Endothelial cell of umbilical vein (primary cell): ENCODE measurements around the gene SEMA4C. TPM values are rescaled to one million over a fixed set of nuclear protein-coding genes. Genes with fewer than 3 reads are reported as not detected.

ENCODE experiments used
- BruUV-seq: library from RNA; stranded (reverse); fragments of 400-500 nt; replicated peaks from 2 replicates; lab custom pipeline; 2021; lab: Mats Ljungman, UMichigan
- CTCF ChIA-PET: fragments of 300-600, 350-600 bp; sonication (Branson Sonifier 250); formaldehyde crosslinking; loops from one replicate; lab custom pipeline; 2021; ENCODE audit warnings: antibody characterized with exemption, inconsistent platforms; lab: Charles Lee
- POLR2A ChIA-PET: fragments of 300-600, 350-600 bp; sonication (Branson Sonifier 250); formaldehyde crosslinking; loops from one replicate; lab custom pipeline; 2021; ENCODE audit warnings: antibody characterized with exemption, inconsistent platforms; lab: Charles Lee
- DNase-seq: peaks from one replicate; pipeline ENCODE4 v3.0.0-alpha.2; 2011; ENCODE audit warnings: low read depth, low spot score
- FAIRE-seq: peaks from 2 replicates; lab custom pipeline; 2011; peaks lifted over from hg19 to GRCh38; lab: Jason Lieb, UNC
- H2AFZ ChIP-seq: 2 replicates; pipeline ENCODE4 v1.6.0; 2012; ENCODE audit warnings: low read depth, low read length, control low read depth, inconsistent platforms
- H3K27ac ChIP-seq: 2 replicates; pipeline ENCODE4 v1.5.1; 2011; ENCODE audit warnings: low read depth, mild to moderate bottlenecking, control low read depth, low read length, moderate library complexity; ENCODE audit not compliant: insufficient read depth
- H3K27me3 ChIP-seq, 2 experiments: 2 replicates each; pipeline versions ENCODE4 v1.6.0 to v1.6.1; 2011; ENCODE audit warnings: low read length in 2 of 2, mixed read lengths in 1 of 2; ENCODE audit not compliant: control insufficient read depth in 2 of 2, insufficient read depth in 2 of 2
- H3K36me3 ChIP-seq, 2 experiments: 2 replicates in 1 of 2; 3 replicates in 1 of 2; pipeline ENCODE4 v1.5.1; 2011; ENCODE audit warnings: low read length in 2 of 2, mild to moderate bottlenecking in 1 of 2, moderate library complexity in 1 of 2; ENCODE audit not compliant: control insufficient read depth in 2 of 2, insufficient read depth in 2 of 2; ENCODE audit errors: extremely low read depth in 1 of 2
- H3K4me1 ChIP-seq: 3 replicates; pipeline ENCODE4 v1.5.1; 2011; ENCODE audit warnings: mild to moderate bottlenecking, low read length; ENCODE audit not compliant: control insufficient read depth, insufficient read depth; ENCODE audit errors: extremely low read depth
- H3K4me2 ChIP-seq: 2 replicates; pipeline ENCODE4 v1.6.1; 2011; ENCODE audit warnings: low read length, control low read depth, mixed read lengths; ENCODE audit not compliant: insufficient read depth
- H3K4me3 ChIP-seq, 3 experiments: fragments of 200-600 bp in 1 of 3; sonication (generic), shearing (Covaris generic) in 1 of 3; replicated peaks in 1 of 3; 2 replicates each; pipeline ENCODE4 v1.5.1; 2011 to 2016; ENCODE audit warnings: control low read depth in 3 of 3, low read length in 3 of 3, mild to moderate bottlenecking in 2 of 3, inconsistent platforms in 1 of 3, low read depth in 1 of 3, moderate library complexity in 1 of 3; ENCODE audit not compliant: insufficient read depth in 1 of 3
- H3K79me2 ChIP-seq: 2 replicates; pipeline ENCODE4 v1.6.0; 2012; ENCODE audit warnings: low read length, inconsistent platforms; ENCODE audit not compliant: control insufficient read depth, insufficient read depth
- H3K9ac ChIP-seq: replicated peaks from 2 replicates; pipeline ENCODE3; 2011; ENCODE audit warnings: low read length, control low read depth; ENCODE audit not compliant: insufficient read depth; ENCODE audit errors: extremely low read depth
- H3K9me1 ChIP-seq: replicated peaks from 3 replicates; pipeline ENCODE4 v1.6.0; 2011; ENCODE audit warnings: mild to moderate bottlenecking, low read length; ENCODE audit not compliant: control insufficient read depth, insufficient read depth; ENCODE audit errors: extremely low read depth
- H3K9me3 ChIP-seq: replicated peaks from 2 replicates; pipeline ENCODE4 v1.5.1; 2012; ENCODE audit warnings: low read length, inconsistent platforms; ENCODE audit not compliant: control insufficient read depth, insufficient read depth
- H4K20me1 ChIP-seq: replicated peaks from 2 replicates; pipeline ENCODE3; 2011; ENCODE audit warnings: mild to moderate bottlenecking, low read length; ENCODE audit not compliant: control insufficient read depth, insufficient read depth; ENCODE audit errors: extremely low read depth
- EZH2 ChIP-seq: IDR thresholded peaks from 2 replicates; pipeline ENCODE4 v1.6.1; 2012; ENCODE audit warnings: borderline replicate concordance, low read depth, mild to moderate bottlenecking, moderate library complexity, low read length, inconsistent platforms; ENCODE audit not compliant: severe bottlenecking
- FOS ChIP-seq: IDR thresholded peaks from 2 replicates; pipeline ENCODE4 v1.6.1; 2011; ENCODE audit warnings: mild to moderate bottlenecking, low read length, moderate library complexity, borderline replicate concordance; ENCODE audit not compliant: insufficient read depth
- GATA2 ChIP-seq: IDR thresholded peaks from 2 replicates; pipeline ENCODE4 v1.7.0; 2011; ENCODE audit warnings: low read depth, mild to moderate bottlenecking, moderate library complexity, mixed read lengths, low read length; ENCODE audit not compliant: insufficient read length, insufficient read depth
- JUN ChIP-seq: IDR thresholded peaks from 2 replicates; pipeline ENCODE4 v1.6.1; 2011; ENCODE audit warnings: borderline replicate concordance, low read depth; ENCODE audit not compliant: insufficient read length, insufficient read depth
- MAX ChIP-seq: IDR thresholded peaks from 2 replicates; pipeline ENCODE4 v1.6.1; 2011; ENCODE audit not compliant: insufficient read depth, insufficient read length
- MYC ChIP-seq: IDR thresholded peaks from one replicate; pipeline ENCODE4 v1.6.1; 2011; ENCODE audit warnings: mild to moderate bottlenecking, low read depth, low read length
- POLR2A ChIP-seq: IDR thresholded peaks from 2 replicates; pipeline ENCODE4 v1.6.1; 2012; ENCODE audit warnings: low read depth, mild to moderate bottlenecking, control low read depth, low read length
- POLR2AphosphoS5 ChIP-seq: IDR thresholded peaks from 2 replicates; pipeline ENCODE4 v1.6.1; 2012; ENCODE audit warnings: low read depth, mild to moderate bottlenecking, control low read depth, low read length, moderate library complexity; ENCODE audit not compliant: insufficient read depth
- dilution Hi-C: fragments of 300-500 bp; cut with MboI; formaldehyde crosslinking; loops from one replicate; pipeline ENCODE4 v1.15.0; 2019; ENCODE audit warnings: low sequenced_read_pairs; ENCODE audit not compliant: extremely low pct_ligation_motif_present
- intact Hi-C: fragments of 100-400 bp; cut with micrococcal nuclease; formaldehyde crosslinking; loops from one replicate; pipeline ENCODE4 v1.10.0; 2022
- polyA plus RNA-seq, 4 experiments: library from polyadenylated mRNA; depleted of rRNA in 3 of 4; stranded (reverse) in 3 of 4; unstranded in 1 of 4; fragments of >200 nt; gene quantifications; 2 replicates each; pipeline versions ENCODE4 v1.2.1 to v1.2.3, GENCODE V29; 2011 to 2012; ENCODE audit warnings: missing spikeins in 1 of 4
- total RNA-seq: library from RNA; stranded (reverse); gene quantifications from 2 replicates; pipeline ENCODE4 v1.2.3, GENCODE V29; 2021
- TF ChIP-seq, protein P1 (sequence below), 2 donors: IDR thresholded peaks; 1 replicate in 1 of 2; 2 replicates in 1 of 2; pipeline ENCODE4 v1.5.1; 2011; ENCODE audit warnings: low read length in 2 of 2, mild to moderate bottlenecking in 2 of 2, moderate library complexity in 2 of 2, control low read depth in 1 of 2, inconsistent platforms in 1 of 2, low read depth in 1 of 2; ENCODE audit not compliant: insufficient read depth in 1 of 2; ENCODE audit errors: extremely low read depth in 1 of 2

The SEMA4C gene
- total and polyA plus RNA-seq, 2 donors (not counting 3 experiments of a cell fraction or from before 2014, with no cell fraction given): 16.4 to 17.3 TPM

DNA sequence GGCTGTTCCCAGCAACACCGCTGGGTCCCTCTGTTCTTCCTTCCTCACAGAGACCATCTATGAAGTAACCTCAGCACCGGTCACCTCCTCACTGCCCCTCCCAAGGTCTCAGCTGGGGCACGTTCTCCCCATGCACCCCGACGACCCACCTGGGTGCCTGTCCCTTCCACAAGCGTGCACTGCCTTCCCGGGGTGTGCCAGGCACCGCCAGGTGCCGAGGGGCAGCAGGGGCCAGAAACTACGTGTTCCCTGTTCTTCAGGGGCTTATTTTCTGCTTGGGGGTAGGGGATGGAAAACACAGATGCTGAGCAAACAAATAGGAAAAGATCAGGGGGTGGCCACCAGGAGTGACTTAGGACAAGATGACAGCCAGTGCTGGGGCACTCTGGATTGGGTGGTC lies 30.4 kb upstream of the SEMA4C start:
- intact Hi-C loops: no loop called here
- no peak overlapping the region for H2AFZ ChIP-seq
- no peaks in the 10 kb centered on the region for H3K27me3 ChIP-seq
- H3K36me3 ChIP-seq: no peaks in the 10 kb centered on the region
- DNase-seq (no peak), FAIRE-seq (no peak)
- no peaks in the 10 kb centered on the region for H3K9me3 ChIP-seq
- POLR2A ChIA-PET: no interaction called here
- no peak overlapping the region for H3K9ac ChIP-seq
- H3K9me1 ChIP-seq: no peaks in the 10 kb centered on the region
- dilution Hi-C loops: no loop called here
- H3K79me2 ChIP-seq: no peaks in the 10 kb centered on the region
- CTCF ChIA-PET: no interaction called here
- no peak overlapping the region for H3K27ac ChIP-seq
- TF ChIP-seq POLR2A: no peak
- TF ChIP-seq FOS: no peak
- TF ChIP-seq EZH2: no peak
- TF ChIP-seq POLR2AphosphoS5: no peak
- TF ChIP-seq, protein P1, sequence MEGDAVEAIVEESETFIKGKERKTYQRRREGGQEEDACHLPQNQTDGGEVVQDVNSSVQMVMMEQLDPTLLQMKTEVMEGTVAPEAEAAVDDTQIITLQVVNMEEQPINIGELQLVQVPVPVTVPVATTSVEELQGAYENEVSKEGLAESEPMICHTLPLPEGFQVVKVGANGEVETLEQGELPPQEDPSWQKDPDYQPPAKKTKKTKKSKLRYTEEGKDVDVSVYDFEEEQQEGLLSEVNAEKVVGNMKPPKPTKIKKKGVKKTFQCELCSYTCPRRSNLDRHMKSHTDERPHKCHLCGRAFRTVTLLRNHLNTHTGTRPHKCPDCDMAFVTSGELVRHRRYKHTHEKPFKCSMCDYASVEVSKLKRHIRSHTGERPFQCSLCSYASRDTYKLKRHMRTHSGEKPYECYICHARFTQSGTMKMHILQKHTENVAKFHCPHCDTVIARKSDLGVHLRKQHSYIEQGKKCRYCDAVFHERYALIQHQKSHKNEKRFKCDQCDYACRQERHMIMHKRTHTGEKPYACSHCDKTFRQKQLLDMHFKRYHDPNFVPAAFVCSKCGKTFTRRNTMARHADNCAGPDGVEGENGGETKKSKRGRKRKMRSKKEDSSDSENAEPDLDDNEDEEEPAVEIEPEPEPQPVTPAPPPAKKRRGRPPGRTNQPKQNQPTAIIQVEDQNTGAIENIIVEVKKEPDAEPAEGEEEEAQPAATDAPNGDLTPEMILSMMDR (IDR thresholded peaks at IDR 0.05; ENCODE audit: extremely low read depth in 1 of 2, insufficient read depth in 1 of 2, low read depth in 1 of 2, low read length in 2 of 2): no peak
- TF ChIP-seq MYC: no peak
- no peak for TF ChIP-seq JUN
- TF ChIP-seq GATA2: no peak
- TF ChIP-seq MAX: no peak
- BruUV-seq: no TSS peak
- no peak overlapping the region for H3K4me2 ChIP-seq
- no peak overlapping the region for H3K4me3 ChIP-seq
- H3K4me1 ChIP-seq: no peaks in the 10 kb centered on the region
- no peaks in the 10 kb centered on the region for H4K20me1 ChIP-seq
